HepG2 (cell line): ENCODE data around the gene TCFL5. TPM values are rescaled to one million over a fixed set of nuclear protein-coding genes. Genes with fewer than 3 reads are reported as not detected.
A peak's percentile ranks its signal among the peaks of the same experiment; 100 is the strongest.

Experiments
- CENPX ChIP-seq: sonication (generic); formaldehyde crosslinking; IDR thresholded peaks from 2 replicates; pipeline ENCODE4 v1.9.0; 2021; ENCODE audit warnings: mild to moderate bottlenecking, missing genetic modification reagents, moderate library complexity
- DNMT3B ChIP-seq: conservative IDR thresholded peaks from 2 replicates; pipeline ENCODE4 v1.6.1; 2016; ENCODE audit warnings: missing biosample characterization, control low read depth
- ELF1 ChIP-seq: sonication (generic); formaldehyde crosslinking; IDR thresholded peaks from 2 replicates; pipeline ENCODE4 v1.4.0; 2020; ENCODE audit warnings: missing genetic modification reagents
- GATAD2A ChIP-seq: IDR thresholded peaks from 2 replicates; pipeline ENCODE4 v1.6.1; 2016
- GTF2F1 ChIP-seq: fragments of 150-350 bp; IDR thresholded peaks from 2 replicates; pipeline ENCODE4 v1.6.1; 2014; ENCODE audit warnings: low read length
- KAT8 ChIP-seq: IDR thresholded peaks from 2 replicates; pipeline ENCODE4 v1.6.1; 2016; ENCODE audit warnings: missing genetic modification reagents, missing compliant biosample characterization
- MIXL1 ChIP-seq: IDR thresholded peaks from 2 replicates; pipeline ENCODE4 v1.6.1; 2016
- MXD3 ChIP-seq: IDR thresholded peaks from 2 replicates; pipeline ENCODE4 v1.6.1; 2016; ENCODE audit warnings: mild to moderate bottlenecking, missing biosample characterization, missing genetic modification reagents
- NFE2 ChIP-seq: sonication (generic); formaldehyde crosslinking; IDR thresholded peaks from 2 replicates; pipeline ENCODE4 v1.4.0; 2020; ENCODE audit warnings: missing genetic modification reagents
- PITX1 ChIP-seq: sonication (generic); formaldehyde crosslinking; IDR thresholded peaks from 2 replicates; pipeline ENCODE4 v1.5.1; 2020; ENCODE audit warnings: mild to moderate bottlenecking, missing genetic modification reagents
- RBM39 ChIP-seq: fragments of 200-400 bp; formaldehyde crosslinking; IDR thresholded peaks from one replicate; pipeline ENCODE4 v1.6.1; 2018; ENCODE audit warnings: antibody characterized with exemption, mild to moderate bottlenecking, low read depth, low read length; ENCODE audit not compliant: poor library complexity, severe bottlenecking
- REPIN1 ChIP-seq: sonication (generic); formaldehyde crosslinking; IDR thresholded peaks from 2 replicates; pipeline ENCODE4 v1.8.0; 2022; ENCODE audit warnings: missing genetic modification reagents, low read depth, mild to moderate bottlenecking, borderline replicate concordance
- SIX1 ChIP-seq: sonication (generic); formaldehyde crosslinking; IDR thresholded peaks from 2 replicates; pipeline ENCODE4 v1.4.0; 2020; ENCODE audit warnings: missing genetic modification reagents, borderline replicate concordance
- SMARCC2 ChIP-seq: fragments of 450-650 bp; IDR thresholded peaks from 2 replicates; pipeline ENCODE4 v1.6.1; 2017; ENCODE audit warnings: antibody characterized with exemption, mild to moderate bottlenecking
- SNRNP70 ChIP-seq: fragments of 200-400 bp; formaldehyde crosslinking; IDR thresholded peaks from 2 replicates; pipeline ENCODE4 v1.6.1; 2017; ENCODE audit warnings: mild to moderate bottlenecking, low read depth, low read length, moderate library complexity
- SP4 ChIP-seq: sonication (generic); formaldehyde crosslinking; IDR thresholded peaks from 2 replicates; pipeline ENCODE4 v1.8.1; 2023; ENCODE audit warnings: mild to moderate bottlenecking, missing genetic modification reagents
- THRA ChIP-seq: sonication (generic); formaldehyde crosslinking; IDR thresholded peaks from 2 replicates; pipeline ENCODE4 v1.4.0; 2020; ENCODE audit warnings: missing genetic modification reagents, borderline replicate concordance
- TRIM24 ChIP-seq: sonication (generic); formaldehyde crosslinking; IDR thresholded peaks from 2 replicates; pipeline ENCODE4 v1.8.0; 2022; ENCODE audit warnings: mild to moderate bottlenecking, missing genetic modification reagents
- U2AF1 ChIP-seq: fragments of 200-400 bp; formaldehyde crosslinking; optimal IDR thresholded peaks from 2 replicates; pipeline ENCODE3; 2017; ENCODE audit warnings: mild to moderate bottlenecking, low read depth, low read length
- ZFP37 ChIP-seq: sonication (generic); formaldehyde crosslinking; IDR thresholded peaks from 2 replicates; pipeline ENCODE4 v1.4.0; 2020; ENCODE audit warnings: missing genetic modification reagents, borderline replicate concordance
- ZNF17 ChIP-seq: sonication (generic); formaldehyde crosslinking; IDR thresholded peaks from 2 replicates; pipeline ENCODE4 v1.5.0; 2020; ENCODE audit warnings: mild to moderate bottlenecking, missing genetic modification reagents
- ZNF207 ChIP-seq: fragments of 450-650 bp; IDR thresholded peaks from 2 replicates; pipeline ENCODE4 v1.6.1; 2016; ENCODE audit warnings: antibody characterized with exemption, borderline replicate concordance
- ZNF253 ChIP-seq: sonication (generic); formaldehyde crosslinking; IDR thresholded peaks from 2 replicates; pipeline ENCODE4 v1.8.0; 2022; ENCODE audit warnings: mild to moderate bottlenecking, missing genetic modification reagents, borderline replicate concordance
- ZNF382 ChIP-seq: sonication (generic); formaldehyde crosslinking; IDR thresholded peaks from 2 replicates; pipeline ENCODE4 v1.5.0; 2020; ENCODE audit warnings: missing genetic modification reagents, mild to moderate bottlenecking, borderline replicate concordance
- ZNF484 ChIP-seq: sonication (generic); formaldehyde crosslinking; IDR thresholded peaks from 2 replicates; pipeline ENCODE4 v1.5.1; 2020; ENCODE audit warnings: mild to moderate bottlenecking, low read depth, missing genetic modification reagents, borderline replicate concordance
- ZNF543 ChIP-seq: sonication (generic); formaldehyde crosslinking; IDR thresholded peaks from 2 replicates; pipeline ENCODE4 v1.4.0; 2020; ENCODE audit warnings: mild to moderate bottlenecking, missing genetic modification reagents
- ZNF567 ChIP-seq: sonication (generic); formaldehyde crosslinking; IDR thresholded peaks from 2 replicates; pipeline ENCODE4 v1.8.1; 2023; ENCODE audit warnings: mild to moderate bottlenecking, missing genetic modification reagents, borderline replicate concordance
- ZNF615 ChIP-seq: sonication (generic); formaldehyde crosslinking; IDR thresholded peaks from 2 replicates; pipeline ENCODE4 v1.5.0; 2020; ENCODE audit warnings: mild to moderate bottlenecking, missing genetic modification reagents, borderline replicate concordance
- ZNF772 ChIP-seq: sonication (generic); formaldehyde crosslinking; IDR thresholded peaks from 2 replicates; pipeline ENCODE4 v1.5.0; 2020; ENCODE audit warnings: mild to moderate bottlenecking, missing genetic modification reagents
- ZNF790 ChIP-seq: sonication (generic); formaldehyde crosslinking; IDR thresholded peaks from 2 replicates; pipeline ENCODE4 v1.8.0; 2022; ENCODE audit warnings: missing genetic modification reagents, mild to moderate bottlenecking, borderline replicate concordance
- ZSCAN21 ChIP-seq: sonication (generic); formaldehyde crosslinking; IDR thresholded peaks from 2 replicates; pipeline ENCODE4 v1.8.0; 2022; ENCODE audit warnings: mild to moderate bottlenecking, missing genetic modification reagents, moderate library complexity, borderline replicate concordance
- ZSCAN31 ChIP-seq: sonication (generic); formaldehyde crosslinking; IDR thresholded peaks from 2 replicates; pipeline ENCODE4 v1.5.0; 2020; ENCODE audit warnings: low read depth, mild to moderate bottlenecking, missing genetic modification reagents
- polyA plus RNA-seq, 8 experiments: library from polyadenylated mRNA; depleted of rRNA in 3 of 8; stranded (reverse) in 7 of 8; unstranded in 1 of 8; fragments of >200 nt; fragmentation: Illumina TruSeq in 4 of 8; extraction: Trizol in 4 of 8; gene quantifications; 2 replicates each; pipeline versions ENCODE4 v1.2.1 to v1.2.3, GENCODE V29; 2011 to 2016; ENCODE audit warnings: low read depth in 4 of 8, missing spikeins in 1 of 8, mixed read lengths in 1 of 8; ENCODE audit not compliant: insufficient read depth in 1 of 8
- total RNA-seq, 5 experiments: library from RNA; depleted of rRNA; stranded (reverse); fragments of >200 nt; fragmentation: Illumina TruSeq; extraction: Trizol; gene quantifications; 2 replicates each; pipeline ENCODE4 v1.2.3, GENCODE V29; 2016; ENCODE audit warnings: low read depth in 1 of 5

Gene TCFL5
- total and polyA plus RNA-seq, 2 of the 13 experiments (the other 11 are each of a cell fraction or from before 2014, with no cell fraction given): 14.8 to 20.0 TPM

GRCh38 chr20:62794007-62794724, 67.5 kb downstream of the TCFL5 start (continued):
- TF ChIP-seq SP4 (CRISPR knock-in tag) (peak; percentile 100), ZFP37 (CRISPR knock-in tag) (peak; percentile 27; the same call in 1 of the 2 replicates), CENPX (CRISPR knock-in tag) (no peak), RBM39 (peak; percentile 59), SNRNP70 (no peak), SIX1 (CRISPR knock-in tag) (no peak), THRA (CRISPR knock-in tag) (peak; percentile 26; the same call in 1 of the 2 replicates), MIXL1 (CRISPR knock-in tag) (peak; percentile 18; the same call in 1 of the 2 replicates), ZNF207 (no peak), REPIN1 (CRISPR knock-in tag) (peak; percentile 46; the same call in 1 of the 2 replicates), ZSCAN31 (CRISPR knock-in tag) (0 out of 2 replicates have a peak, but pooled peaks have one; percentile 48), GATAD2A (CRISPR knock-in tag) (no peak), ZSCAN21 (CRISPR knock-in tag) (peak; percentile 57; the same call in 1 of the 2 replicates), MXD3 (CRISPR knock-in tag) (peak; percentile 19; the same call in 1 of the 2 replicates), ZNF253 (0 out of 2 replicates have a peak, but pooled peaks have one; percentile 63), ZNF615 (CRISPR knock-in tag) (no peak), ZNF772 (peak; percentile 87), ZNF790 (CRISPR knock-in tag) (peak; percentile 79; the same call in 1 of the 2 replicates), ZNF543 (peak; percentile 86), SMARCC2 (no peak), NFE2 (CRISPR knock-in tag) (no peak), KAT8 (CRISPR knock-in tag) (peak; percentile 74), U2AF1 (no peak), ZNF484 (CRISPR knock-in tag) (no peak; the same call in 1 of the 2 replicates), DNMT3B (CRISPR knock-in tag) (0 out of 2 replicates have a peak, but pooled peaks have one; percentile 55), ZNF567 (0 out of 2 replicates have a peak, but pooled peaks have one; percentile 43), ZNF17 (CRISPR knock-in tag) (no peak), ELF1 (CRISPR knock-in tag) (peak; percentile 96), ZNF382 (no peak), PITX1 (CRISPR knock-in tag) (0 out of 2 replicates have a peak, but pooled peaks have one; percentile 3), GTF2F1 (peak; percentile 40; the same call in 1 of the 2 replicates), TRIM24 (CRISPR knock-in tag) (no peak)
